Esophagus squamous epithelium (tissue), 5 donors: ENCODE results near the gene TRIM71. TPM values are rescaled to one million over a fixed set of nuclear protein-coding genes. Genes with fewer than 3 reads are reported as not detected.
"Not testable (repeated sequence)": the region's sequence is repeated elsewhere in the genome, so short reads cannot be mapped to it uniquely, and the experiment has no call there.

Source experiments
- DNase-seq: peaks from one replicate; lab custom pipeline; 2025; lab: John Stamatoyannopoulos, UW
- H3K27ac ChIP-seq, 4 donors: fragments of 200-600 bp; sonication (generic); one replicate each; pipeline ENCODE4 v1.5.1; 2016 to 2019; ENCODE audit warnings: mild to moderate bottlenecking in 1 of 4
- H3K27me3 ChIP-seq, 4 donors: fragments of 200-600 bp; sonication (generic); 1 replicate in 3 of 4; 2 replicates in 1 of 4; pipeline versions ENCODE4 v1.5.1 to v1.6.0; 2017 to 2021; ENCODE audit warnings: antibody characterized with exemption in 1 of 4
- H3K36me3 ChIP-seq, 3 donors: fragments of 200-600 bp; sonication (generic); one replicate each; pipeline ENCODE4 v1.5.1; 2016 to 2019
- H3K4me1 ChIP-seq, 3 donors: fragments of 200-600 bp; sonication (generic); one replicate each; pipeline ENCODE4 v1.5.1; 2017 to 2019
- H3K4me3 ChIP-seq, 4 donors: fragments of 200-600 bp; sonication (generic); 1 replicate in 3 of 4; 2 replicates in 1 of 4; pipeline ENCODE4 v1.5.1; 2016 to 2019; ENCODE audit warnings: mild to moderate bottlenecking in 2 of 4, moderate library complexity in 1 of 4
- H3K9me3 ChIP-seq, 3 donors: fragments of 200-600 bp; sonication (generic); one replicate each; pipeline ENCODE4 v1.5.1; 2016 to 2019
- POLR2A ChIP-seq, 4 donors: fragments of 450-650 bp; IDR thresholded peaks; one replicate each; pipeline ENCODE4 v1.6.1; 2017; ENCODE audit warnings: antibody characterized with exemption in 4 of 4, mild to moderate bottlenecking in 4 of 4, moderate library complexity in 3 of 4
- WGBS, 2 donors: methylation state at CpG; one replicate each; pipeline ENCODE4 v1.1.5; 2018; 5-methylcytosine and 5-hydroxymethylcytosine counted together
- intact Hi-C: fragments of 100-400 bp; cut with DNase I; formaldehyde crosslinking; loops from one replicate; pipeline ENCODE4 v1.15.0; 2022
- total RNA-seq, 4 donors: library from RNA; depleted of rRNA; stranded (reverse); fragments of >200 nt; gene quantifications; one replicate each; pipeline ENCODE4 v1.1.0, GENCODE V29; 2016
- TF ChIP-seq, protein P1 (sequence below), 6 experiments: fragments of 450-650 bp in 4 of 6; fragments of 200-600 bp in 2 of 6; sonication (generic) in 2 of 6; IDR thresholded peaks; one replicate each; pipeline ENCODE4 v1.5.1; 2016 to 2019; ENCODE audit warnings: antibody characterized with exemption in 6 of 6, mild to moderate bottlenecking in 4 of 6, moderate library complexity in 4 of 6
- donor health status: DM: yes; HTN: yes; CAD: no.

The TRIM71 gene
- total RNA-seq, 4 donors from 2014 or later, result not detected

DNA sequence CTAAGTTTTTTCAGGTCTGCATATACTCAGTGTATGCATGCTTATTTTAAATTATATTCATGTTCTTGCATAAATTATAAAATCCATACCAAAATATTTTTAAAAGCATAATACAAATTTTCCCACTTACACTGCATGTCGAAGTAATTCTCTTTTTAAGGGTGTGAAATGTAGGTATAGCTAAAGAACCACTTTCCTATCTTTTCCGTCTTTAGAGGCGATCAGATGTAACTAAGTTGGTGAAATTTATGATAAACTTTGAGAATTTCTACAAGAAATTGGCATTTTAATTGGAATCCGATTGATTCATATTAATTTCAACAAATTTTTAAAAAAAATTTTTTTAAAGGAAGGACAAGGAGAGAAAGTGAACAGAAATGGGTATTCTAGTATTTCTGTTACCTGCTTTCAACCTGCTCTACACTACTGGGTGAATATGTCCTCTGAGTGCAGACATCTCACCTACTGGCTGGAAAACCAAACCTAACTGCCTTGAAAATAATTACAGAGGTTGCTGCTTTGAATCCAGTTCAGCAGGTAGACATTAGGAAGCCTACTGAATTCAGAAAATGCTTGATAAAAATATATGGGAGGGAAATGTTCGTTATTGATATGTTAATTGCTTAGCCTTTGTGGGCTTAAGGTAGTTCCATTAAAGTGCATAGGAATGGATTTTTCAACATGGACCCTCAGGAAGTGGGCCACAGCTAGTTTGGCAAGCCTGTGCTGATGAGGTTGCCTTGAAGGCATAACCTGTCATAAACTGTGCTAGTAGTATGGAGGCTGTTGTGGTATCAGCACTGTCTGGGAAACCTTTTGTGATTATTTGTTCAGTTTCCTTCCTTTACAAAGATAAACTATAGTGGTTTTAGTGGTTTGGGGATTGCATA, 5.1 kb downstream of the TRIM71 start:
- Histone ChIP-seq H3K4me3 (no peak overlapping the region), H3K27ac (no peak overlapping the region), H3K27me3 (peaks cover 8 to 76% (median 19%) of the 10 kb centered on the region in 4 donors), H3K4me1 (peaks cover 4 to 21% (median 11%) of the 10 kb centered on the region in 3 donors), H3K9me3 (peaks cover 0 to 5% (median 0%) of the 10 kb centered on the region in 3 donors), H3K36me3 (no peaks in the 10 kb centered on the region)
- intact Hi-C loops, result no loop called here
- 78 to 89% methylated on average over 5 of the region's 5 CpGs for WGBS, 2 donors
- no peak for DNase-seq
- TF ChIP-seq POLR2A (IDR thresholded peaks at IDR 0.05), result no peak
- TF ChIP-seq, protein P1, sequence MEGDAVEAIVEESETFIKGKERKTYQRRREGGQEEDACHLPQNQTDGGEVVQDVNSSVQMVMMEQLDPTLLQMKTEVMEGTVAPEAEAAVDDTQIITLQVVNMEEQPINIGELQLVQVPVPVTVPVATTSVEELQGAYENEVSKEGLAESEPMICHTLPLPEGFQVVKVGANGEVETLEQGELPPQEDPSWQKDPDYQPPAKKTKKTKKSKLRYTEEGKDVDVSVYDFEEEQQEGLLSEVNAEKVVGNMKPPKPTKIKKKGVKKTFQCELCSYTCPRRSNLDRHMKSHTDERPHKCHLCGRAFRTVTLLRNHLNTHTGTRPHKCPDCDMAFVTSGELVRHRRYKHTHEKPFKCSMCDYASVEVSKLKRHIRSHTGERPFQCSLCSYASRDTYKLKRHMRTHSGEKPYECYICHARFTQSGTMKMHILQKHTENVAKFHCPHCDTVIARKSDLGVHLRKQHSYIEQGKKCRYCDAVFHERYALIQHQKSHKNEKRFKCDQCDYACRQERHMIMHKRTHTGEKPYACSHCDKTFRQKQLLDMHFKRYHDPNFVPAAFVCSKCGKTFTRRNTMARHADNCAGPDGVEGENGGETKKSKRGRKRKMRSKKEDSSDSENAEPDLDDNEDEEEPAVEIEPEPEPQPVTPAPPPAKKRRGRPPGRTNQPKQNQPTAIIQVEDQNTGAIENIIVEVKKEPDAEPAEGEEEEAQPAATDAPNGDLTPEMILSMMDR (IDR thresholded peaks at IDR 0.05), result no peak

DNA sequence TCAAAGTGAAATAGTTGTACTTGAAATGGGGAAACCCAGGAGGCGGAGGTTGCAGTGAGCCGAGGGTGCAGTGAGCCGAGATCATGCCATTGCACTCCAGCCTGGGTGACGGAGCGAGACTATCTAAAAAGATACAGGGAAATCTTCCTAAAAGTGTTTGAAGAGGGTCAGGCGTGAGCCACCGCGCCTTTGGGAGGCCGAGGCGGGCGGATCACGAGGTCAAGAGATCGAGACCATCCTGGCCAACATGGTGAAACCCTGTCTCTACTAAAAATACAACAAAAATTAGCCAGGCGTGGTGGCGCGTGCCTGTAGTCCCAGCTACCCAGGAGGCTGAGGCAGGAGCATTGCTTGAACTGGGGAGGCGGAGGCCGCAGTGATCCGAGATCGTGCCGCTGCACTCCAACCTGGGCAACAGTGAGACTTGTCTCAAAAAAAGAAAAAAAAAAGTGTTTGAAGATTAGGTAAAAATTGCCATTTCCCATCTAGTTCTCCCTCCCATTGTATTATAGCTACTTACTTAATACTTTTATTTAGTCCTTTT, 5.9 kb downstream of the TRIM71 start:
- 90 to 94% methylated on average over 16 to 21 of the region's 21 CpGs for WGBS, 2 donors
- not testable (repeated sequence) for H3K36me3 ChIP-seq

DNA sequence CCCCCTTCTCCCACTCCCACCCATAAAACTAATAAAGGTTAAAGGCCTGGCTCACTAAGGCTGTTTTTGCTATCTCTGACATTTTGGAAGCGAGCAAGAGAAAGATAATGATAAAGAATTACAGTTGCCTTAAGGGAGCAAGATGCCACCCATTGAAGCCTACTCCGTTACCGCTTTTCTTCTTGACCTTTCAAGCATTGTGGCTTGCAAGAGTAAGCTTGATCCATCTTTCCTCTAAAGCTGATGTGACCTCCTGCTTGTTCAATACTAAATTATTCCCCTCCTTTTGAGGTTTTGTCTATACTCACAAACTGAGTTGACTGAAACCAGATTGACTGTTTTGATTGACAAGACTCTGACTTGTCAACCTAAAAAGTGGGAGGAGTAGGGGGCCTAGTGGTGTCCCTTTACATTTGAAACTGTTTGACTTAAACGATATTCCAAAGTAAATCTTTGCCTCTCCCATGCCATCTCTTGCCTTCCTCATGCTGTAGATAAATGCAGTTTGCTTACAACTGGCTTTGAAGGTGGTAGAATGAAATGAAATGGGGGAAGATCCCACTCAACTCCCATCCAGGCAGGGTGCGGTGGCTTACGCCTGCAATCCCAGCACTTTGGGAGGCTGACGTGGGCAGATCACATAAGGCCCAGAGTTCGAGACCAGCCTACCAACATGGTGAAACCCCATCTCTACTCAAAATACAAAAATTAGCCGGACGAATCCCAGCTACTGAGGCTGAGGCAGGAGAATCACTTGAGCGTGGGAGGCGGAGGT, 8.0 kb downstream of the TRIM71 start:
- H3K4me3 ChIP-seq, result no peak overlapping the region
- TF ChIP-seq POLR2A (IDR thresholded peaks at IDR 0.05), result no peak
- TF ChIP-seq, protein P1 (IDR thresholded peaks at IDR 0.05), result no peak
- peaks cover 0 to 8% (median 0%) of the 10 kb centered on the region in 3 donors for H3K4me1 ChIP-seq
- H3K27ac ChIP-seq, result no peak overlapping the region
- H3K9me3 ChIP-seq, result no peaks in the 10 kb centered on the region
- intact Hi-C loops, result no loop called here
- no peak for DNase-seq
- 88 to 98% methylated on average over 8 to 12 of the region's 12 CpGs for WGBS, 2 donors
- no peaks in the 10 kb centered on the region for H3K36me3 ChIP-seq
- peaks cover 0 to 51% (median 0%) of the 10 kb centered on the region in 4 donors for H3K27me3 ChIP-seq

More for the DNA sequence above, 5.9 kb downstream of the TRIM71 start:
- intact Hi-C loops, H3K4me3 ChIP-seq, DNase-seq, H3K27ac ChIP-seq, H3K9me3 ChIP-seq: not testable (repeated sequence)
- Histone ChIP-seq H3K4me1 (peaks cover under 1 to 12% (median 2%) of the 10 kb centered on the region in 3 donors), H3K27me3 (peaks cover 8 to 67% (median 15%) of the 10 kb centered on the region in 4 donors)

DNA sequence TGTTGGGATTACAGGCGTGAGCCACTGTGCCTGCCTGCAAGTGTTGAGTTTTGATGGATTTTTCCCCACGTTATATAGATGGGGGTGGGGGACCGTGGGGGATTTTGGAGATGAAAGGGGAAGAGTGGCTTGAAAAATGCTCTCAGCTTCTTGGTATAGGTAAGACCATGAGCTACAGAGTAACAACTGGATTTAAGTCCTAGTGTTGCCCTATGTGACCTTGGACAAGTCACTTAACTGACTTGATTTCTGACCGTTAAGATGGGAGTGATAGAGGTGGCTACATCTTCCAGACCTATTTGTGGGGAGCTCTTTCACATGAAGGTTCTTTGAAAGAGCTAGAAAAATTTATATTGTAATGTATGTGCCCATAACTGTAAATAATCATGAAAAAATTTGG, 13.3 kb downstream of the TRIM71 start:
- H3K36me3 ChIP-seq, result no peaks in the 10 kb centered on the region
- H3K27ac ChIP-seq, result no peak overlapping the region
- intact Hi-C loops, result no loop called here
- H3K4me3 ChIP-seq, result no peak overlapping the region
- no peaks in the 10 kb centered on the region for H3K4me1 ChIP-seq
- H3K9me3 ChIP-seq, result no peaks in the 10 kb centered on the region
- peaks cover 0 to 45% (median 0%) of the 10 kb centered on the region in 4 donors for H3K27me3 ChIP-seq
- DNase-seq, result no peak
- WGBS, 2 donors, result 77 to 80% methylated on average over 2 to 3 of the region's 4 CpGs
- TF ChIP-seq, protein P1 (IDR thresholded peaks at IDR 0.05), result no peak
- no peak for TF ChIP-seq POLR2A (IDR thresholded peaks at IDR 0.05)

DNA sequence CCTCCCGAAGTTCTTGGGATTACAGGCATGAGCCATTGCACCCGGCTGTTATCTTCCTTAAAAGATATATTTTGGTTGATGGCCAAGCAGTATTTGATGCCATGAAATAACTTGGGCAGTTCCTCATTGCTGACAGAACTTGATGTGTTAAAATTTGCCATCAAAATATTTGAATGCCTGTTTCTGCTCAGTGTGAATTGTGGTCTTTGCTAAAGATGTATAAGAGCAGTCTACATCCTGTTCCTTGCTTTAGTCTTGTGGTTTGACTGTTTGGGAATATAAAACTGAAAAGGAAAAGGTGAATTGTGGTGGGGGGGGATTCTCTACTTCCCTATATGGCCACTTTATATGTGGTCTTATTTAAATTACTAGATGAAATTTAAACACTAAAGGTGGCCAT, 14.0 kb downstream of the TRIM71 start:
- TF ChIP-seq, protein P1 (IDR thresholded peaks at IDR 0.05), result no peak
- TF ChIP-seq POLR2A (IDR thresholded peaks at IDR 0.05), result no peak
- Histone ChIP-seq H3K36me3 (no peaks in the 10 kb centered on the region), H3K27me3 (peaks cover 0 to 51% (median 0%) of the 10 kb centered on the region in 4 donors), H3K9me3 (no peaks in the 10 kb centered on the region), H3K4me3 (no peak overlapping the region), H3K27ac (no peak overlapping the region), H3K4me1 (no peaks in the 10 kb centered on the region)
- intact Hi-C loops, result no loop called here
- DNase-seq, result no peak
- 30 to 61% methylated on average over 2 of the region's 2 CpGs for WGBS, 2 donors
